K562 (cell line): Measurements from ENCODE around the gene IARS1. TPM values are rescaled to one million over a fixed set of nuclear protein-coding genes. Genes with fewer than 3 reads are reported as not detected.

Experiments used
- CBX3 ChIP-seq, 2 experiments: IDR thresholded peaks; 1 replicate in 1 of 2; 2 replicates in 1 of 2; pipeline ENCODE4 v1.6.1; 2012; ENCODE audit warnings: inconsistent platforms in 2 of 2, low read length in 2 of 2, borderline replicate concordance in 1 of 2, control low read depth in 1 of 2
- FOXJ2 ChIP-seq: fragments of 200-800 bp; sonication (Bioruptor generic); IDR thresholded peaks from 2 replicates; pipeline ENCODE4 v1.6.1; 2016; ENCODE audit warnings: missing genetic modification characterization, missing compliant biosample characterization
- FOXK2 ChIP-seq, 2 experiments: fragments of 450-650 bp; IDR thresholded peaks in 1 of 2; conservative IDR thresholded peaks in 1 of 2; 2 replicates each; pipeline ENCODE4 v1.6.1; 2016; ENCODE audit warnings: low read depth in 2 of 2, mild to moderate bottlenecking in 1 of 2
- HINFP ChIP-seq: fragments of 450-650 bp; conservative IDR thresholded peaks from 2 replicates; pipeline ENCODE4 v1.6.1; 2016; ENCODE audit warnings: missing genetic modification characterization, low read depth, mild to moderate bottlenecking, control low read depth, missing compliant biosample characterization
- HMGXB4 ChIP-seq: sonication (generic); formaldehyde crosslinking; IDR thresholded peaks from 2 replicates; pipeline ENCODE4 v1.8.1; 2023; ENCODE audit warnings: mild to moderate bottlenecking, missing genetic modification reagents
- KDM2B ChIP-seq: fragments of 250-450 bp; sonication (Bioruptor Pico); IDR thresholded peaks from 2 replicates; pipeline ENCODE4 v1.8.0; 2021; ENCODE audit warnings: mild to moderate bottlenecking, moderate library complexity
- KLF16 ChIP-seq: IDR thresholded peaks from 2 replicates; pipeline ENCODE4 v1.6.1; 2016; ENCODE audit warnings: antibody characterized with exemption
- MEF2D ChIP-seq: conservative IDR thresholded peaks from 2 replicates; pipeline ENCODE4 v1.6.1; 2016; ENCODE audit warnings: low read depth, missing genetic modification characterization, missing compliant biosample characterization
- MTA1 ChIP-seq: fragments of 450-650 bp; IDR thresholded peaks from 2 replicates; pipeline ENCODE4 v1.6.1; 2017; ENCODE audit warnings: borderline replicate concordance
- SFPQ ChIP-seq: fragments of 200-400 bp; formaldehyde crosslinking; IDR thresholded peaks from 2 replicates; pipeline ENCODE4 v1.6.1; 2017; ENCODE audit warnings: mild to moderate bottlenecking, low read depth, low read length, moderate library complexity
- THAP12 ChIP-seq: fragments of 250-450 bp; sonication (Bioruptor Pico); IDR thresholded peaks from 2 replicates; pipeline ENCODE4 v1.9.0; 2021; ENCODE audit warnings: mild to moderate bottlenecking, inconsistent platforms
- ZNF384 ChIP-seq: IDR thresholded peaks from 2 replicates; pipeline ENCODE4 v1.6.1; 2012; ENCODE audit warnings: low read depth, low read length, improper control_type of control experiment
- ZNF778 ChIP-seq: fragments of 450-650 bp; formaldehyde crosslinking; IDR thresholded peaks from 2 replicates; pipeline ENCODE4 v1.4.0; 2020; ENCODE audit warnings: mild to moderate bottlenecking, moderate library complexity
- polyA plus RNA-seq, 8 experiments: library from polyadenylated mRNA; depleted of rRNA in 4 of 8; stranded (reverse) in 5 of 8; unstranded in 3 of 8; fragments of >200 nt; fragmentation: Nextera tagmentation in 2 of 8; fragmentation: Illumina TruSeq in 1 of 8; extraction: Ambion mirVana in 2 of 8; extraction: Trizol in 1 of 8; gene quantifications; 2 replicates each; pipeline versions ENCODE4 v1.2.1 to v1.2.3, GENCODE V29; 2011 to 2014; ENCODE audit warnings: inconsistent platforms in 1 of 8, missing spikeins in 1 of 8
- total RNA-seq, 7 experiments: library from RNA; depleted of rRNA in 6 of 7; stranded (reverse); fragments of >200 nt in 6 of 7; fragmentation: Illumina TruSeq in 2 of 7; extraction: Trizol in 2 of 7; gene quantifications; 2 replicates each; pipeline versions ENCODE4 v1.2.1 to v1.2.3, GENCODE V29; 2011 to 2021; ENCODE audit warnings: low replicate concordance in 1 of 7
- TF ChIP-seq, protein P1 (sequence below): fragments of 450-650 bp; conservative IDR thresholded peaks from 2 replicates; pipeline ENCODE4 v1.6.1; 2016; ENCODE audit warnings: missing genetic modification characterization, low read depth, mild to moderate bottlenecking, missing compliant biosample characterization, moderate library complexity

Gene IARS1
- total and polyA plus RNA-seq, 9 of the 15 experiments (the other 6 are each of a cell fraction or from before 2014, with no cell fraction given), result 119 to 371 (median 234) TPM

DNA sequence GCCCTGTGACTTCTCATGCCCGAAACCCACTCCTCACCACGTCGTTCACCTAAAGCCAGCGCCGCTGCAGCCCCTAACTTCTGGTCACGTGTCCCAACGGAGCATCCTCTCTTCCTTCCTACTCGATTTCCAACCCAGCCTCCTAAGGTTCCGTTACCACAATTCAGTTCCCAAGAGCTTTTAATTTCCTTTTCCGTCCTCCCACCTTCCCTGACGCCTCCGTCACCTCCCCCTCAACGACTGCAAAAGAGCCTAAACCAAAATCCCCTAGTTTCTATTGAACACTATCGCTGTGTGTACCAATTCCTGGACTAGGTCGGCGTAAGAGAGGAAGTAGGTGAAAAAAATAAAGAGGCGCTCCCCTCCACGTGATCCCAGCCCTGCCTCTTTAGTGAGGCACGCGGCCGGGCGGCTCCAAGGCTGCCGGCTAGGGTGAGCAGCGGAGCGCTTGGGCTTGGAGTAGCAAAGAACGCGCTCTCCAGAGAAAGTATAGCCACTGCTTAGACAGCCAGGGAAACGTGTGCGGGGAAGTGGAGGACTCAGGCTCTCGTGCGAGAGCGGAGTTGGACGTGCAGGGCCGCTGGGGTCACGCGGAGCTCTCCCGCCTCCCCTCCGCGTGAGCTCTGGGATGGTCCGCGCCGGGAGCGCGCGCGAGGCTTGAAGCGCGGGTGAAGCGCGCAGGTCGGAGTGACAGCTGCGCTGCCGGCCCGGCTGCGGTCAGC is 31.9 kb upstream of the IARS1 start, which contains the start of the genes CENPP and NOL8 (continued):
- TF ChIP-seq THAP12, result peak; percentile 46; the same call in 1 of the 2 replicates
- TF ChIP-seq KLF16, result no peak
- TF ChIP-seq HMGXB4 (CRISPR knock-in tag), result peak; percentile 71; the same call in 1 of the 2 replicates
- peak; percentile 77; the same call in 1 of the 2 replicates for TF ChIP-seq FOXJ2 (tag)
- TF ChIP-seq, protein P1, sequence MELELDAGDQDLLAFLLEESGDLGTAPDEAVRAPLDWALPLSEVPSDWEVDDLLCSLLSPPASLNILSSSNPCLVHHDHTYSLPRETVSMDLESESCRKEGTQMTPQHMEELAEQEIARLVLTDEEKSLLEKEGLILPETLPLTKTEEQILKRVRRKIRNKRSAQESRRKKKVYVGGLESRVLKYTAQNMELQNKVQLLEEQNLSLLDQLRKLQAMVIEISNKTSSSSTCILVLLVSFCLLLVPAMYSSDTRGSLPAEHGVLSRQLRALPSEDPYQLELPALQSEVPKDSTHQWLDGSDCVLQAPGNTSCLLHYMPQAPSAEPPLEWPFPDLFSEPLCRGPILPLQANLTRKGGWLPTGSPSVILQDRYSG (tag), result no peak
- peak; percentile 98 to 100 for TF ChIP-seq FOXK2 (conservative IDR thresholded peaks at IDR 0.05 in 1 of 2, IDR thresholded peaks at IDR 0.05 in 1 of 2; ENCODE audit: low read depth in 2 of 2)
- no peak for TF ChIP-seq ZNF778 (CRISPR knock-in tag)
- no peak for TF ChIP-seq SFPQ
- TF ChIP-seq CBX3 (IDR thresholded peaks at IDR 0.05; ENCODE audit: borderline replicate concordance in 1 of 2, low read length in 2 of 2), result peak in 1 of 2 experiments; percentile 87; a peak in 2 of 3 replicates
- no peak for TF ChIP-seq KDM2B (CRISPR knock-in tag)
- 0 out of 2 replicates have a peak, but pooled peaks have one; percentile 57 for TF ChIP-seq MTA1
- TF ChIP-seq MEF2D (tag), result peak; percentile 63; the same call in 1 of the 2 replicates
- peak; percentile 95 for TF ChIP-seq ZNF384
- no peak for TF ChIP-seq HINFP (tag)
- TF ChIP-seq, all 486 proteins: peak for 200
